GM19468 (cell line): ENCODE results near the gene ZNF609.

Source experiments
- ATAC-seq: cut with Tn5 transposase; IDR thresholded peaks from one replicate; pipeline ENCODE4 v1.9.1; 2021; ENCODE audit warnings: mild to moderate bottlenecking, moderate library complexity, moderate number of reproducible peaks; ENCODE audit not compliant: unreplicated experiment; ENCODE audit errors: extremely low read depth

The ZNF609 gene, protein sequence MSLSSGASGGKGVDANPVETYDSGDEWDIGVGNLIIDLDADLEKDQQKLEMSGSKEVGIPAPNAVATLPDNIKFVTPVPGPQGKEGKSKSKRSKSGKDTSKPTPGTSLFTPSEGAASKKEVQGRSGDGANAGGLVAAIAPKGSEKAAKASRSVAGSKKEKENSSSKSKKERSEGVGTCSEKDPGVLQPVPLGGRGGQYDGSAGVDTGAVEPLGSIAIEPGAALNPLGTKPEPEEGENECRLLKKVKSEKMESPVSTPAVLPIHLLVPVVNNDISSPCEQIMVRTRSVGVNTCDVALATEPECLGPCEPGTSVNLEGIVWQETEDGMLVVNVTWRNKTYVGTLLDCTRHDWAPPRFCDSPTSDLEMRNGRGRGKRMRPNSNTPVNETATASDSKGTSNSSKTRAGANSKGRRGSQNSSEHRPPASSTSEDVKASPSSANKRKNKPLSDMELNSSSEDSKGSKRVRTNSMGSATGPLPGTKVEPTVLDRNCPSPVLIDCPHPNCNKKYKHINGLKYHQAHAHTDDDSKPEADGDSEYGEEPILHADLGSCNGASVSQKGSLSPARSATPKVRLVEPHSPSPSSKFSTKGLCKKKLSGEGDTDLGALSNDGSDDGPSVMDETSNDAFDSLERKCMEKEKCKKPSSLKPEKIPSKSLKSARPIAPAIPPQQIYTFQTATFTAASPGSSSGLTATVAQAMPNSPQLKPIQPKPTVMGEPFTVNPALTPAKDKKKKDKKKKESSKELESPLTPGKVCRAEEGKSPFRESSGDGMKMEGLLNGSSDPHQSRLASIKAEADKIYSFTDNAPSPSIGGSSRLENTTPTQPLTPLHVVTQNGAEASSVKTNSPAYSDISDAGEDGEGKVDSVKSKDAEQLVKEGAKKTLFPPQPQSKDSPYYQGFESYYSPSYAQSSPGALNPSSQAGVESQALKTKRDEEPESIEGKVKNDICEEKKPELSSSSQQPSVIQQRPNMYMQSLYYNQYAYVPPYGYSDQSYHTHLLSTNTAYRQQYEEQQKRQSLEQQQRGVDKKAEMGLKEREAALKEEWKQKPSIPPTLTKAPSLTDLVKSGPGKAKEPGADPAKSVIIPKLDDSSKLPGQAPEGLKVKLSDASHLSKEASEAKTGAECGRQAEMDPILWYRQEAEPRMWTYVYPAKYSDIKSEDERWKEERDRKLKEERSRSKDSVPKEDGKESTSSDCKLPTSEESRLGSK (N-terminal part only)

DNA sequence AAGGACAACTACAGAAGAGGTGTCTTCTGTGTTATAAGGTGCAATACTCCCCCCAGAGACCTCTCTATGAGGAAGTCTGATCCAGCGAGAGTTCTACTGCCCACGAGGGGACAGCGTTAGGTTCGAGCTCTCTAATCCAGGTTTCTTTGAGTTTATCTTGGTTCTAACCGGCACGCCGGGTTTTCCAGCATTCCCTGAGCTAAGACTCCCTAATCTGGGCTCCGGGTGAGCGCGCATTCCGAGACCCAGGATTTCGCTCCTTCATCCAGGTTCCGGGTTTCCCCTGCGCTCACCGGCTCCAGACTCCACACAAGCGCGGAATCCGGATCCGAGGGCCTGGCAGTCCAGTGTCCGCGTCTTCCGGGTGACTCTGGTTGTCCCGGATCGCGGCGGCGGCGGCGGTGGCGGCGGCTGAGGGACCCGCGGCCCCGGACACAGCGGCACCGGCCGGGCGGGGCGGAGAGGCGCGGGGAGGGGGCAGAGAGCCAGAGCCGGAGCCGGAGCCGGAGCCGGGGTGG, at the start of gene ZNF609:
Gene ZNF609 (plus strand): TSS at position 373 of the 518 bp plus-strand sequence. CDS start 38,842 bp downstream, outside the sequence.
- ATAC-seq, result no peak

DNA sequence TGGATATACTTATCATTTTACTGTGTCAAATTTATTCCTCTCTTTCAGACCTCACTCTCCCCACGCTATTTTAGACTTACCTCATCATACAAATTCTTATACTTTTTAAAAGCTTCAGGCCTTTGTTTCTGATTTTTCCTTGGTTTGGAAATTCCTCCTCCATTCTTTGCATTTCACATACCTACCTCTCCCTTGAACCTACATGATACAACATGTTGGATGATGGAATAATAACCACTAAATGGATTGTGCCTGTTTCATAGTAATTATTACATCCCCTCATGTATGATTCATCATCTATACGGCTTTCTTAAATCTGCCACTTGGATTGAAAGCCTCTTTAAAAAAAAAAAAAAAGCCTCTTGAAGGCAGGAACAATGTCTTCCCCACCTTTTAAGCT, 48.2 kb upstream of the ZNF609 start:
- ATAC-seq, result no peak

DNA sequence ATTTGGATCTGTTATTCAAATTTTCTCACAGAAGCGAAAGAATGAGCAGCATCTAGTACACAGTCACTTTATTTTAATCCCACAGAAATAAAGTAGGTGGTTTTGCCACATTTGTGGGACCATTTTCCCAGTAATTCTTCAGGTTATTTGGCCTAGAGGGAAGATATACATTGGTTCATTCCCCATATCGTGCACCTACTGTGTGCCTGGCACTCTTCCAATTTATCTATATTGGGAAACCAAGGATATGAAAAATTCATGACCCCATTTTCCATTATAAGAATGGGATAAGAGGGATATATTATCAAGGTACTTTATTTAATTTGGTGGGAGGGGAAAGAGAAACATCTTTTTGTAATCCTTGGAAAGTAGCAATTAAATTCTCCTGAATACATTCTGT, 37.7 kb upstream of the ZNF609 start:
- no peak for ATAC-seq

DNA sequence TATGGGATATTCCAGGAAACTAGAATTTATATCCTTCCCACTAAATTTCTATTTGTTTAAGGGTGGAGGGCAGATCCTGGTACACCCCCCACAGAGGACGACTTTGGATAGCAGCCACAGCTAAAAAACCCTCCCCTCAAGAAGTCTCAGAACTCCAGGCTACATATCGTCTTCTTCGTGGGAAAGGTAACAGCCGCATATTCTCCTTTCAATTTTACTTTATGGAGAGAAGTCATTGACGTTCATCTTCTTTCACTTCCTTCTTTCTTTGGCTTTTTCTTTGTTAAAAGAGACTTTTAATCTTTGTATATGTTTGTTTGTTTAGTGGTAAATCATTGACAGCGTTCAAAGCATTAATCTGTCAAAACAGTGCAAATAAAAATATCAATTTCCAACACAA, 36.4 kb upstream of the ZNF609 start:
- peak; percentile 14 for ATAC-seq

DNA sequence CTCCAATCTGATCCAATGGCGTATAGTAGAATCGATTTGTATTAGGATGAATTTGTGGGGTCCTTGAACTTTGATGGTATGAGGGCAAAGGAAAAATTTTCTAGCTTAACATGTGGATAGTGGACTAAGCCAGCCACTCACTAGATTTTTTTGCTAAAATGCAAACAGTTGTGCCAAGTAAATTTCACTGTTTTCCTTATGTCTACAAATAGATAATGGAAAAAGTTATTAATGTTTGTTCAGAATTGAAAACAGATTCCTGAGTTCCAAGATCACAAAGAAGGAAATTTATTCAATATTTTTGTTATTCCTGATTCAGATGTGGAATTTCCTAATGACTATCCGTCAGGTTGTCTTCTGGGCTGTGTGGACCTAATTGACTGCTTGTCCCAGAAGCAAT, 35.2 kb upstream of the ZNF609 start:
- ATAC-seq, result no peak

DNA sequence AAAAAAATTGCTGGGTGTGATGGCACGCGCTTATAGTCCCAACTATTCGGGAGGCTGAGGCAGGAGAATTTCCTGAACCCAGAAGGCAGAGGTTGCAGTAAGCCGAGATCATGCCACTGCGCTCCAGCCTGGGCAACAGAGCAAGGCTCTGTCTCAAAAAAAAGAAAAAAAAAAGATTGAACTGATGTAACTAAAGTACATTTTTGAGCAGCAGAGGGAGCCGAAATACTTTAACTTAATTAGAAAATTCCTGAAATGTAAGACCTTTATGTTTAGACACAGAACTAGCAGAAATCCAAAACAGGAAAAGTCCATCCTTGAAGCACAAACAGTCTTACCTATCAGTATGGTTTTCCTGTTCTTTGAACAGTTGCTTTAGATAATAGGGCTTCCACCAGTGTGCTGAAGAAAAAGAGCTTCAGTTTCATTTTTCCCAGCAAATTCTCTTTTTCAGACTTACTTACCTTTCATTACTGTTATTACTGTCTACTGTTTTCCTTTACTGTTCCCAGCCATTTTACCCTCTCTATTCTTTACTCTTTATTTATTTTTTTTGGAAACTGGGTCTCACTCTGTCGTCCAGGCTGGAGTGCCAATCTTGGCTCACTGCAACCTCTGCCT, 33.4 kb upstream of the ZNF609 start:
- ATAC-seq, result no peak

DNA sequence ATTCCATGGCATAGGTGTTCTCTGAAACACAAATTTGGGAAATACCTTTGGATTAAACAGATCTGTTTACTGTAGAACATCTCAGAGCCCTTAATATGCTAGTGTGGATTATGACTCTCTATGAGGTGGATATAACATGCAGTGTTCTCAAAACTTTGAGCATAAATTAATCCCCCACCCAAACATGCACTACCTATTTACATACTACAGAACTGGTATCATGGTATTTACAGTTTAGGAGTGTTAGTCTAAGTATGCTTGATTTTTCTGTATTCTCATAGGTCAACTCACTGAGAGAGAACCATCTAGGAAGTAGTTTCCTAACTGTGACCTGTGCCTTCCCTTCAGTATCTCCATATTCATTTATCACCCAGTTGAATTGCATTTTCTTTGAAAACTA, 30.9 kb upstream of the ZNF609 start:
- ATAC-seq, result no peak

DNA sequence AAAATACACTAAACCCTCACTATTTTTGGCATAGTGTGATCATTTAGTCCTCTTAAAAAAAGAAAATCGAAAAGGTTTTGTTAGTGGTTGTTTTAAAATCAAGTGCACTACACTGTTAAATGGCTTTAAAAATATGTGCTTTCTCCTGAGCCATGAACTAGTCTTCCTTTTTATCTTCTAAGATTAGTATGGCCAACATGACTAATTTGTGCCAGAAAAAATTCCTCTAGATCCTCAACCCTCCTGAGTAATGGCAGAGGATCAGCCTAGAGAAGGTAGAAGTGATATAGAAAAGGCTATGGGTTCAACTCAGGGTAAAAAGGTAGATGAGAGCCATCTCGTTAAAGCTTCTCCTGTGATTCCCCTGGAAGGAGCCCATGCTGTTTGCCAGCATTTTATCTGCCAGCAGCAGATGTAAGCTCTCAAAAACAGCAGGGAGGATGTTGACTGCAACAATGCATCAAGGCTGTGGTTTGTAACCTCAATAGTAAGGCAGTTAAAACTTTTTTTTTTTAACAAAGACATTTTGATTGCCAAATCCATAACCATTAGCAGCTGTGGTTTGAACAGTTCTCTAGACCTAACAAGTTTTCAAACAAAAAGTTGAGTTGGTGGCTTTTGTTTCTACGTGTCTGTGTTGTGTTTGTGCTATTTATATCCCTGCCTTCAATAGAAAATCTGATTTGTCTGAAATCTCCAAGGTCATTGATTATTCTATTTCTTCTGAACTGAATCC, 30.2 kb upstream of the ZNF609 start:
- no peak for ATAC-seq

DNA sequence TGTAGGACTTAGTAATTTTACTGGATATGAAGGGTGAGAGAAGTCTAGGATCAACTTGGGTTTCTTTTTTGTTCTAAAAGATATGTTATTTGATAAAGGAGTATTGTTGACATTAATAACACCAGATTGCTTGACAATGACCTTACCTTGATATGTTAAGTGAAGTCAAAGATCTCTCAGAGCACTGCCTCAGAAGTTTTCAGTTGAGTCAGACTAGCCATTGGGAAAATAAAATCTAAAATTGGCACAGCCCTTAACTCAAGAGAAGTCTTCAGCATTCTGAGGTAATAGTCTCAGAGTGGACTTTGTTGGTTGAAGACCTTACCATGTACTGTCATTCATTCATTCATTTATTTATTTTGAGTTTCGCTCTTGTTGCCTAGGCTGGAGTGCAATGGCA, 22.4 kb upstream of the ZNF609 start:
- no peak for ATAC-seq

DNA sequence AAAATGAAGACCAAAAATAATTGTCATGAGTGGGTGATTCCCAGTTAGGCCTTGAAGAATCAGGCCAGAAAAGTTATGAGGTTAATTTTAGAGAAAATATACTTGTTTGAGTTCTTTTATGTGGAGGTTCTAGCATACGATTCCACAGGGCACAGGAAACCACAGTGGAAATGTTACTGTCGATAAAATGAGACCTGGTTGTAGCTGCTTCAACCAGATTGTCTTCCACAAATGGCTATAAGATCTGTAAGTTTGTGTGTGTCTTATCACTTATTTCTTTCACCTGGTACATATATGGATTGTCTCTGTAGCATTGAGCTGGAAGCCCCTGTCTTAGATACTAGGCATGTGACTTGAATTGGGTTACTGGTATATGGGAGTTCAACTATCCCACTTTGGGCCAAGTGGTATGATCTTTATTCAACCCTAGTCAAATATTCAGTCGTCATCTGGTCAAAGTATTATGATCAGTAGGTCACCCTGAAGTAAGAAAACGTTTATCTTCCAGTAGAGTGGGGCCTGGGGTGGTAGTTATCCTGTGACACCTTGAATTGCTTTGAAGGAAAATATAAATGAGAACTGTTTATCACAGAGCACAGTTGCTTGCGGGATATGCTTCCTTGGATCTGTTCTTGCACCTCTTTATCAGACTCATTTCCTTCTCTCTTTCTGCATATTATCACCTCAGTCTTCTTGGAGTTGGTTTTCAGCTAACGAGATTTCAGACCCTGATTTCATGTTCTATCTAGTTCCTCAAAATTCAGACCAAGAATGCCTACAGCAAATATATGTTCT, 21.5 kb upstream of the ZNF609 start:
- no peak for ATAC-seq

DNA sequence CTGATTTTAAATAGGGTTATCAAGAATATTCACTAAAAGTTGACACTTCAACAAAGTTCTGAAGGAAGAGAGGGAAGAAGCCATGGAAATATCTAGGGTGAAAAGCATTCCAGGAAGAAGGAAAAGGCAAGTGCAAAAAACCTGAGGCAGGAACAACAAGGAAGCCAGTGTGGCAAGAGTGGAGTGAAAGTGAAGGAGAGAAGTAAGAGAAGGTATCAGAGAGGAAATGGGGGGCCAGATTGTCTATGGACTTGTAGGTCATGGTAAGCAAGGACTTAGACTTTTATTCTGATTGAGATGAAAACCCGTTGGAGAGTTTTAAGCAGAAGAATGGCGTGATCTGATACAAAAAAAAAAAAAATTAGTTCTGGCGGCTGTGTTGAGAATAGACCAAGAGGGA, 18.5 kb upstream of the ZNF609 start:
- ATAC-seq, result no peak

DNA sequence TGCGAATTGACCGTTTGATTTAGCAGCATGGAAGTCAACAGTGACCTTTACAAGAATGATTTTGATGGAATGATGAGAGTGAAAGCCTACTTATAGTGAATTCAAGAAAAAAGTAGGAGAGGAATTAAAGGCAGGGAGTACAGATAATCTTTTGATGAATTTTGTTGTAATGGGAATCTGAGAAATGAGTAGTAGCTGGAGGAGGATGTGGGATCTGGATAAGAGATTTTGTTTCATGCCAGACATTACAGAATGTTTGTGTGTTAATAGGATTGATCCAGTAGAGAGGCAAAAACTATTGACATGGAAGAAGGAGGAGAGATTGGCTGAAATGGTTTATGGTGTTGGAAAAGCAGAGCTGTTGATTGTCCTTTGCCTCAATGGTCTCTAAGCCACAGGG, 17.4 kb upstream of the ZNF609 start:
- ATAC-seq, result no peak

DNA sequence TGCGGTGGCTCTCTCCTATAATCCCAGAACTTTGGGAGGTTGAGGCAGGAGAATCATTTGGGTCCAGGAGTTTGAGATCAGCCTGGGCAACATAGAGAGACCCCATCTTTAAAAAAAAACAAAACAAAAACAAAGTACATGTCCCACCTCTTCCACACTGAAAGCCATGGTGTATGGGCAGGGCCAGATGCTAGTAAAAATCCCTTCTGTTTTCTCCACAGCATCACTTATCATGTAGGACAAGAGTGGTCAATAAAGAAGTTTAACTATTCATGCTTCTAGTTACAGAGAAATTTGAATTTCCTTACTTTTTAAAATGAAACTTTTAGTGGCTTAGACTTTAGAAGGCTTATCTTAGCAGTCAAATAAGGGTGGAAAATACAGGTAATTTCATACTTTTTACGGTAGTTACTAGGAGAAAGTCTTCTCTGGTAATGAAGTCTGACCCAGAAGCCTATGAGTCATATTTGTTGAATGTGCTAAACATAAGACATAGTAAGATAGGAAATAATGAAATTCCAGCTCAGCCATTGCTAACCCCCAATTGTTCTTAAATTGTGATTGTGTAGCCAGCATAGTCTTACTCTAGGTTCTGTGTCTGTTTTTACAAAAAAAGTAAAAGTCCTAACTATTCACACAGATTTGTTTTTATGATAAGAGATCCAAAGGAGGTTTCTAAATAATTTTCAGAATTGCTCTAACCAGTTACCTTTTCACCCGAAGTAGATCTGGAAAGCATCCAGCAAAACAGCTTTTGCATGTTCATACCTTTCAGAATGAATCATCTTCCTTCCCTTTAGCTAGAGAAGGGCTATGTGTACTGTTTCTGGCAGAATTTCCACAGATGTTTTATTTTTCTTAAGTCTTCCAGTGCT, 16.4 kb upstream of the ZNF609 start:
- peak; percentile 24 for ATAC-seq

DNA sequence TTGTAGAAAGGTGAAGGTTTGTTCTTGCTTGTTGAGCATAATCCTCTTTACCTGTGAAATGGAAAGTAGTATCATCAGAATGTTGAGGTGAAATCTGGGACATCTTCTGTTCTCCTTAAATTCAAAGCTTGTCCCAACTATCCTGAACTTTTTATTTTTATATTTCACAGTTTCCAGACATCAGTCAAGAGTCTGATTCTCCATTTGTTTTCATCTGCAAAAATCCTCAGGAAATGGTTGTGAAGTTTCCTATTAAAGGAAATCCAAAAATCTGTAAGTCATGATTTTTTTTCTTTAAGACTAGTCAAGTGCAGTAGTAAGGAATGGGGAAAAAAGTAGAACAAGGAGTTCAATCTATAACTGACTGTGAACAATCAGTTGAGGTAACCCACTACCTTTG, 15.5 kb upstream of the ZNF609 start:
- ATAC-seq, result no peak

DNA sequence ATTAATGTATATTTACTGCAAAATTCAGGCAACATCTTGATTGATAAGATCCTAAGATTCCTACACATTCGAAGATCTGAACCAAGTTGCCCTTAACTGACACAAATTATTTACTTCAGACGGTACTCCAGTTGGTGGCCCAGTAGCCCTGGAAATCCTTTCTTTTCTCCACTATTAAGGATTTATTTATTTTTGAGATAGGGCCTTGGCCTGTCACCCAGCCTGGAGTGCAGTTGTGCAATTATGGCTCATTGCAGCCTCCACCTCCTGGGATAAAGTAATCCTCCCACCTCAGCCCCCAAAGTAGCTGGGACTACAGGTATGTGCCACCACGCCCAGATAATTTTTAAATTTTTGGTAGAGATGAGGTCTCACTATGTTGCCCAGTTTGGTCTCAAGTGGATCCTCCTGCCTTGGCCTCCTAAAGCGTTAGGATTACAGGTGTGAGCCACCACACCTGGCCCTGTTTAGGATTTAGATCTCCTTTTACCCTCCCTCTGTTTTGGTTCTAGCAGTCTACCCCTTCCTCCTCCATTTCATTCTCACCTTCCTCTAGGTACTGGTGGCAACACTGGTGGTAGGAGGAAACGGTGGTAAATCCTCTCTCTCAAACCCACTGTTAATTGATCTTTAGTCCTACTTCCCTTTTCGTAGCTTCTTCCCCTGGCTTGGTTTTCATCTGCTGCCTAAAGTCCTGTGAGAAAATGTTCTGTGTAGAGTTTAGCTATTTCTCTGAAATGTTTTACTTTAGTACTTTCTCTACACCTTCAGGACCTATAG, 12.7 kb upstream of the ZNF609 start:
- no peak for ATAC-seq

DNA sequence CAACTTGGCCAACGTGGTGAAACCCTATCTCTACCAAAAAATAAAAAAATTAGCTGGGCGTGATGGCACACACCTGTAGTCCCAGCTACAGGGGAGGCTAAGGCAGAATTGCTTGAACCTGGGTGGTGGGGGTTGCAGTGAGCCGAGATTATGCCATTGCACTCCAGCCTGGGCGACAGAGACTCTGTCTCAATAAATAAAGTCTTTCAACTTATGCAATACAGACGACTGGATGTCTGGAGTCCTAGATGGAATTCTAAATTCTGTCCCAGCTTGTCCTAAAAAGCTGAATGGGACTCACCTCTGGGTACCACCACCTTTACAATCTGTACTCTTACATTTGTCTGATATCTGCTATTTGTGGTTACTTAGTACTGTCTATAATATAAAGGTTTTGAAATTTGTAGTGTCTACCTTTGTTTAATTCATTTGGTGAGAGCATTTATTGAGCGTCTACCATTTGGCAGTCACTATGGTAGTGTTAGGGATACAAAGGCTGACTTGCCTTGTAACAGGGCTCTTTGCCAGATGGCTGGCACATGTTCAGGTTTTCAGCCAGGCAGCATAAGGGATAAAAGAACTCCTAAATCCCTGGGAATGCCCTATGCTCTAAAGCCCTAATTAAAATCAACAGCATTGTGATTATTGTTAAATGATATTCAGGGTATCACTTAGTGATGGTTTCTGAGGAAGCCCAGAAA, 7.2 kb upstream of the ZNF609 start:
- ATAC-seq, result no peak
